GM08714 (cell line): ENCODE data around the gene IER5.
A peak's percentile ranks its signal among the peaks of the same experiment; 100 is the strongest.
"Not testable (repeated sequence)": the region's sequence is repeated elsewhere in the genome, so short reads cannot be mapped to it uniquely, and the experiment has no call there.

Experiments
- H3K4me3 ChIP-seq: fragments of 200-500 bp; sonication (Bioruptor generic); 2 replicates; pipeline ENCODE4 v1.5.1; 2014; ENCODE audit warnings: mild to moderate bottlenecking, low read length, inconsistent platforms
- ZNF274 ChIP-seq: IDR thresholded peaks from 2 replicates; pipeline ENCODE4 v1.6.1; 2012; ENCODE audit warnings: mild to moderate bottlenecking, low read depth, low read length

Gene IER5

GRCh38 chr1:181088079-181089016 lies at the start of gene IER5:
Gene IER5 (plus strand): TSS chr1:181088700. CDS start chr1:181088903, 203 bp downstream.
- no peak for TF ChIP-seq ZNF274
- H3K4me3 ChIP-seq, result peak within 1 kb of the TSS; percentile 89

GRCh38 chr1:181040284-181040865 lies 48.1 kb upstream of the IER5 start:
- no peak overlapping the region for H3K4me3 ChIP-seq
- TF ChIP-seq ZNF274, result no peak

DNA sequence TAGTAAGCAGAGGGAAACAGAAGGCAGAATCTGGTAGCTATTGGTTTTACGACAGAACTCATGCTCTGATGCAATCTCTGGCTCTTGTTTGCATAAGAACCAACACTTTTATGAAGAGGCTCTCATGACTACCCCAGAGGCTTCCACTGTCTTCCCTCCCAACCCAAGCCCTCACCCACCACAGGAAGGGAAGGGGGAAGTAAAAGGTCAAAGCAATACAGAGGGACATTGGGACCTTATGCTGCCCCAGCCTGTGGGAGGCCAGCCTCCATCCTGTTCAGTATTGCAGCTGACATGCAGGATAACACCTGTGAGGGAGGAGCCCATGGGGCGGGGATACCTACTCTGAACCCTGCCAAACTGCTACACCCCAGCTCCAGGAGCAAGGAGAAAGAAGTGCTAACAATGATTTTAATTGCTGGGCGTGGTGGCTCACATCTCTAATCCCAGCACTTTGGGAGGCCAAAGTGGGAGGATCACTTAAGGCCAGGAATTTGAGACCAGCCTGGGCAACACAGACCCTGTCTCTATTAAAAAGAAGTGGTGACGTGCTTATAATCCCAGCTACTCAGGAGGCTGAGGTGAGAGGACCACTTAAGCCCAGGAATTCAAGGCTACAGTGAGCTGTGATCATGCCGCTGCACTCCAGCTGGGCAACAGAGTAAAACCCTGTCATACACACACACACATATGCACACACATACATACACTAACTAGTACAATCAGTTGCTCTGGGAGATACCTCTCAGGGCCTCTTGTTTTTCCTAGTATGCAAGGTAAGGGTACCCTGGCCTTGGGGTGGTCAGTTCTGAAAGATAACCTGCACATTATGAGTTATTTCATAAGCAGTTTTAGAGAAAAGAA lies 45.2 kb upstream of the IER5 start:
- no peak overlapping the region for H3K4me3 ChIP-seq
- TF ChIP-seq ZNF274, result no peak

GRCh38 chr1:181044449-181044966 lies 44.0 kb upstream of the IER5 start:
- no peak for TF ChIP-seq ZNF274
- H3K4me3 ChIP-seq, result no peak overlapping the region

- not testable (repeated sequence) for H3K4me3 ChIP-seq
Measured at GRCh38 chr1:181045946-181046345, 42.6 kb upstream of the IER5 start.

DNA sequence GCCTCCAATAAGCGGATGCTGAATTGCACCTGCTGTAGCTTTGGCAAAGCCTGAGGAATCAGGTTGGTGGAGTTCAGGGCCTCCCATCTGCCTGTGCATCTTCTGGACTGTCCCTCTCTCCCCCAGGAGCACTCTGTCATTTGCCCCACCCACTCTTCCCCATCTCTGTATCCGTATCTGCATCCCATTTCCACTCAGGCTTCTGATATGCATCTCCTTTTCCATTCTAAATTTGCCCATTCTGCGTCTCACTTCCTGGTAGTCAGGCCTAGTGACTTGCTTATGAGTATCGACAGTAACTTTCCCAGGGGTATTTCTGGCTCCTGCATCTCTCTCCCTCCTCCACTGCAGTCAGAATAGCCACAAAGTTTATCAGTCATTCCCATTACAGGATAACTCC lies 39.1 kb upstream of the IER5 start:
- no peak for TF ChIP-seq ZNF274
- H3K4me3 ChIP-seq, result no peak overlapping the region

- TF ChIP-seq ZNF274, result no peak
Measured at GRCh38 chr1:181050922-181051321, 37.6 kb upstream of the IER5 start.

GRCh38 chr1:181056560-181056959 lies 31.9 kb upstream of the IER5 start:
- TF ChIP-seq ZNF274, result no peak
- no peak overlapping the region for H3K4me3 ChIP-seq

More at GRCh38 chr1:181050922-181051321, 37.6 kb upstream of the IER5 start:
- no peak overlapping the region for H3K4me3 ChIP-seq

GRCh38 chr1:181057079-181057478 lies 31.4 kb upstream of the IER5 start:
- H3K4me3 ChIP-seq, result no peak overlapping the region
- no peak for TF ChIP-seq ZNF274

GRCh38 chr1:181059435-181059834 lies 29.1 kb upstream of the IER5 start:
- H3K4me3 ChIP-seq, result no peak overlapping the region
- TF ChIP-seq ZNF274, result no peak

- no peak overlapping the region for H3K4me3 ChIP-seq
- no peak for TF ChIP-seq ZNF274
Measured at GRCh38 chr1:181060066-181060465, 28.4 kb upstream of the IER5 start.

- not testable (repeated sequence) for H3K4me3 ChIP-seq
Measured at GRCh38 chr1:181060947-181061346, 27.6 kb upstream of the IER5 start.

DNA sequence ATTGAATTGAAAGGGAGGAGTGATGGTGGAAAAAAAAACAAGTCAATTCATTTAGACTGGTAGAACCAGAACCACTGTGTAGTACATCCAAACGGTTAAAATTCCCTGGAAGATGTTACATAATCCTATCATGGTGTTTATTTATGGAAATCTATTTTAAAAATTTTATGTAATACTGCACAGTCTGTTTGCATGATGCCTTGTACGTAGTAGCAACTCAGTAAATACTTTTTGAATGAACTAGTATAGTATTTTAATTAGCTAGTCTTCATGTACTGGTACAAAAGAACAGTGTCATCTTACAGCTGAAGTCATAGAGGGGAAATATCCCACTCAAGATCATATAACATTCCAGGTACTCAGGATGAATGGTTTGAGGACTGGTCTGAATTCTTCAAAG lies 27.0 kb upstream of the IER5 start:
- no peak for TF ChIP-seq ZNF274
- no peak overlapping the region for H3K4me3 ChIP-seq
